HG03378 (cell line): Measurements from ENCODE around the gene PSME1.

Experiments
- ATAC-seq: cut with Tn5 transposase; IDR thresholded peaks from one replicate; pipeline ENCODE4 v1.9.1; 2021; ENCODE audit warnings: mild to moderate bottlenecking, moderate library complexity; ENCODE audit not compliant: unreplicated experiment

PSME1 gene

GRCh38 chr14:24127673-24128072 is 8.3 kb upstream of the PSME1 start:
- no peak for ATAC-seq

- no peak for ATAC-seq
Observed at GRCh38 chr14:24129410-24129998, 6.5 kb upstream of the PSME1 start.

- no peak for ATAC-seq
Observed at GRCh38 chr14:24130380-24130716, 5.6 kb upstream of the PSME1 start, which contains the start of gene FITM1. TSS of gene FITM1 (plus strand) at chr14:24130659. CDS start at chr14:24131564, 905 bp downstream.

DNA sequence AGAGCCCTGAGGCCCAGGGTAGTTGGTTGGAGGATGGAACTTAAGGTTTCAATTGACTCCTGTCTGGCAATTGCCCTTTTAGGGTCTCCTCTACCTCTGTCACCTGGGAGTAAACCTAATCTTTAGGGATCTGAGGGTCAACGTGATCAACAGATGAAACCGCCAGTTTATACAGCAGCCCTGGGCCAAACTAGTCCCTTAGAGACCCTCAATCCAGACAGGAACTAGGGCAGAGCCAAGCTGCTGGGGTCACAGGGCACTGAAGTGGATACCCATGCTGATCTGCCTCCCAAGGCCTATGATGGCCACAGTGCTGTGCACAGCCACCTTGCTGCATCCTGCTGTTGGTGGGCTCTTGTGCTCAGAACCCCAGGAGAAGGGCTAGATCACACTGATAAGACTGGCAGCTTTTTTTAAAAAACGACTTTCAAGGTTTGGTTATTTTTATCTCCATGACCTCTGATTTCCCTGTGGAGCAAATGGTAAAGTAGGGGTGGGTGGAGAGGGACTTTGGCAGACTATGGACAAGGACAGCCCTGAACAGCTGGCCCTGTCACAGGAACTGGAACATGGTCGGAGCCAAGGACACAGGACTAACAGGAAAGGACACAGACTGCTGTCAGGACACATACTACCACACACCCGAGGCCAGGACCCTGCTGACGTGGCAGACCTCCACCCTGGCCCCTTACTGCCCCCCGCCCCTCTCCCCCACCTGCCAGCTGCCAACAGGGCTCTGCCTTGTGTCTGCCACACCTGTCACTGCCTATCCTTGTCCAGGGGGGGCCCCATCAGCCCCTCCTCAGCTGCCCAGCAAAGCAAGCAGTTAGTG is 5.1 kb upstream of the PSME1 start:
- ATAC-seq: no peak

- no peak for ATAC-seq
Observed at GRCh38 chr14:24131549-24131966, 4.4 kb upstream of the PSME1 start.

DNA sequence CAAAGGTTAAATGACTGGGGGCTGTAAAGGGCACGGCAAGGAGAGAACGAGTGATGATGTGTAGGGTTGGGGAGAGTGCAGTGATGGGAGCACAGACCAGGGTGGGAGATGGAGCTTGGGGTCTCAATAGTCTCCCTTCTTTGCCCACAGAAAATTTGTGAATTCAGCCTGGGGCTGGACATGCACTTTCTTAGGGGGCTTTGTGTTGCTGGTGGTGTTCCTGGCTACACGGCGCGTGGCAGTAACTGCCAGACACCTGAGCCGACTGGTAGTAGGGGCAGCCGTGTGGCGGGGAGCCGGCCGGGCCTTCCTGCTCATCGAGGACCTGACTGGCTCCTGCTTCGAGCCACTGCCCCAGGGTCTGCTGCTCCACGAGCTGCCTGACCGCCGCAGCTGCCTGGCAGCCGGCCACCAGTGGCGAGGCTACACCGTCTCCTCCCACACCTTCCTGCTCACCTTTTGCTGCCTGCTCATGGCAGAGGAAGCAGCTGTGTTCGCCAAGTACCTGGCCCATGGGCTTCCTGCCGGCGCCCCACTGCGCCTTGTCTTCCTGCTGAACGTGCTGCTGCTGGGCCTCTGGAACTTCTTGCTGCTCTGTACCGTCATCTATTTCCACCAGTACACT is 3.8 kb upstream of the PSME1 start:
- no peak for ATAC-seq

DNA sequence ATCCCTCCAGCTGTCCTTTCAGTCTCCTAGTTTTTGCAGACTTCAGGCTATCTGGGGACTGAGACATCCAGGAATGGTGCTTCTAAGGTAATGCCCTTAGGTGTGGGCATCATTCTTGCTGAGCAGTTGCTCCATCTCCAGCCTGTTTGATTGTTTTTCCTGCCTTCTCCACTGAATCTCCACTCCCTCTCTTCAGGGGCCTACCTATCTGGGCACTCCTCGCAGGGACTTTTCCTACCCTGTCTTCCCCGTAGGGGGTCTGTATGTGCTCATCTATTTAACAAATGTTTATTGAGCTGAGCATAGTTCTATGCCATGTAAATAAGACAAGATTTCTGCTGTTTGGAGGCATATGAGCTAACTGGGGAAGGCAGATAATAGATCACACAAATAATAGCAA is 3.0 kb upstream of the PSME1 start:
- ATAC-seq: no peak

DNA sequence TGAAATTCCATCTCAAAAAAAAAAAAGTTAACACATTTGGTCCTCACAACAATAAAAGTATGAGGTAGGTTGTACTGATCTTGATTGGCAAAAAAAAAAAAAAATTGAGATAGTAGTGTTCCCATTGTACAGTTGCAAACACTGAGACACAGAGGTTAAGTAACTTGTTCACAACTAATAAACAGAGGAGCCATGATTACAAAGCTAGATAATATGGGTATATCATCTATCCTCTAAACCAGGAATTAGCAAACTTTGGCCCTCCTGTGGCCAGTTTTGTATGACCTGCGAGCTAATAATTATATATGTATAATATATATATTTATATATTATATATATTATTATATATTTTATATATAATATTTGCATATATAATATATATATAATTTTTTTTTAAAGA is 2.3 kb upstream of the PSME1 start:
- no peak for ATAC-seq

- peak; percentile 5 for ATAC-seq
Observed at GRCh38 chr14:24135584-24135833, 485 bp upstream of the PSME1 start.

- ATAC-seq: no peak
Observed at GRCh38 chr14:24136684-24137528, 912 bp downstream of the PSME1 start.

DNA sequence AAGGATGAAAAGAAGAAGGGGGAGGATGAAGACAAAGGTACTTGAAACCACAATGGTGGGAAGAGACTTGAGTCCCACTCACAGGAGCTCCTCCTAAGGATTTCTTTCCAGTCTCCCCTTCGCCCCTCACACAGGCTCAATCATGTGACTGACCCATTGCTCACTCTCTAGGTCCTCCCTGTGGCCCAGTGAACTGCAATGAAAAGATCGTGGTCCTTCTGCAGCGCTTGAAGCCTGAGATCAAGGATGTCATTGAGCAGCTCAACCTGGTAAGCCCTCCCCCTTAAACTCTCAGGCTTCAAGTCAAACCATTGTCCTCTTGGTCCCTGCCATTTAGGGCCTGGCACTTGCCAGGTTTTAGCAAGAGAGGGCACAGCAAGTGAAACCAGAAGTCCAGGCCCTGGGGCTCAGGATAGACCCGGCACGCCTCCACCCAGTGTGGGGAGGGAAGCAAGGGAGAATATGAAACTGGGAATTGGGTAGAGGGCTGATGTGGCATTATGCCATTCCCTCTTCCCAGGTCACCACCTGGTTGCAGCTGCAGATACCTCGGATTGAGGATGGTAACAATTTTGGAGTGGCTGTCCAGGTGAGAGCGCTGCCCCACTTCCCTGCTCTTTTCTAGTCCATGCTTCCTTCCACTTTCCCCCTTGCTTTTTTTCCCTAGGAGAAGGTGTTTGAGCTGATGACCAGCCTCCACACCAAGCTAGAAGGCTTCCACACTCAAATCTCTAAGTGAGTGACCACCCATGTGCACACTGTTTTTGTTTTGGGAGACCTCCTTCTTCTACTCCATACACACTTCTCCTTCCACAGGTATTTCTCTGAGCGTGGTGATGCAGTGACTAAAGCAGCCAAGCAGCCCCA is 1.8 kb downstream of the PSME1 start:
- no peak for ATAC-seq

DNA sequence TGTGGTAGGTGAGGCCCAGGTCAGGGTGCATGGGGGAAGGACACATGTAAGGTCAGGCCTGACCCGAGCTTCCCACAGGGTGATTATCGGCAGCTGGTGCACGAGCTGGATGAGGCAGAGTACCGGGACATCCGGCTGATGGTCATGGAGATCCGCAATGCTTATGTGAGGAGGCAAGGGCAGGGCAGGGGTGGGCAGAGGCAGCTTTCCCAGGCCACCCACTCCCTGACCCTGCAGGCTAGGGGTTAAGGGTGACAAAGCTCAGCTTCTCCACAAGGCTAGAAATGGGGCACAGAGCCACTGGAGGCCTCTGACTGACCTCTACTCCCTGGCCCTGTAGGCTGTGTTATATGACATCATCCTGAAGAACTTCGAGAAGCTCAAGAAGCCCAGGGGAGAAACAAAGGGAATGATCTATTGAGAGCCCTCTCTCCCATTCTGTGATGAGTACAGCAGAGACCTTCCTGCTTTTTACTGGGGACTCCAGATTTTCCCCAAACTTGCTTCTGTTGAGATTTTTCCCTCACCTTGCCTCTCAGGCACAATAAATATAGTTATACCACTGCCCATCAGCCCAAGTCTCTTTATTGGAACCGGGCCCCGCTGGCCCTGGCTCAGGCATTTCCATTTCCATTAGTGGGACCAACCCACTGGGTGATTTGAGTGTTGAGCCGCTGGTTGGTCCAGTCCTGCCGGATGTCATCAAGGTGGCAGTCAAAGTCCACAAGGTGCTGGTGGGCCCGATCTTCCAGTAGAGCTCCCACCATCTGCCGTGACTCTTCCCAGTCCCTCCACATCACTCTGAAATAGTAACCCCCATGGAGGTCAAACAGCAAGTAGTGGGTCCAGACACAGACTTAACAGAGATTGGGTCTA is 2.6 kb downstream of the PSME1 start:
- ATAC-seq: no peak

DNA sequence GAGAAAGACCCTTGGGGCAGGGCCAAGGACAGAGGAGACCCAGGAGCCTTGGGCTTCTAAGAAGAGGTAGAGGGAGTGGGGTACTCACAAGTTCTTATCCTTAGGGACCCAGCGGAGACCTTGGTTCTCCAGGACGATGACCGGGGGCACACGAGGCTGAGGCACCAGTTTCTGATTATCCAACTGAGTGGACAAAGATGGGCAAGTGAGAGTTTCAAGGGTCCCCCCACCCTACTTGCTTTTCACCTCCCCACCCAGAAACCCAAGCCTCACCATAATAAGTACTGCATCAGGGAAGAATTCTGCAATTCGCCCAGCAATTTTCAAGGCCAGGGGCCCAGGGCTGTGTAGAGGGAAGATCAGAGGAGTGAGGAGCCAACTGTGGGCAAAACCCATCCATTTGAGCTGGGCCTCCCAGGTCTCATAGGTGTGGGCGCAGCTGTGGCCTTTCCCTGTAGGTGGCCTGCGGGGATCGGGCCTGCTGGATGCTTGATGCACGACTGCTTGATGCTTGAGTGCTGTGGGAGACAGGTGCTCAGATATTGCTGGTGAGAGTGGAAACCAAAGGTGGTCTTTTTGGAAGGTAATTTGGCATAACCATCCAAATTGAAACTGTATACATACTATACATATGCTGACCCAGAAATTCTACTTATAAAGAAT is 3.4 kb downstream of the PSME1 start:
- no peak for ATAC-seq

DNA sequence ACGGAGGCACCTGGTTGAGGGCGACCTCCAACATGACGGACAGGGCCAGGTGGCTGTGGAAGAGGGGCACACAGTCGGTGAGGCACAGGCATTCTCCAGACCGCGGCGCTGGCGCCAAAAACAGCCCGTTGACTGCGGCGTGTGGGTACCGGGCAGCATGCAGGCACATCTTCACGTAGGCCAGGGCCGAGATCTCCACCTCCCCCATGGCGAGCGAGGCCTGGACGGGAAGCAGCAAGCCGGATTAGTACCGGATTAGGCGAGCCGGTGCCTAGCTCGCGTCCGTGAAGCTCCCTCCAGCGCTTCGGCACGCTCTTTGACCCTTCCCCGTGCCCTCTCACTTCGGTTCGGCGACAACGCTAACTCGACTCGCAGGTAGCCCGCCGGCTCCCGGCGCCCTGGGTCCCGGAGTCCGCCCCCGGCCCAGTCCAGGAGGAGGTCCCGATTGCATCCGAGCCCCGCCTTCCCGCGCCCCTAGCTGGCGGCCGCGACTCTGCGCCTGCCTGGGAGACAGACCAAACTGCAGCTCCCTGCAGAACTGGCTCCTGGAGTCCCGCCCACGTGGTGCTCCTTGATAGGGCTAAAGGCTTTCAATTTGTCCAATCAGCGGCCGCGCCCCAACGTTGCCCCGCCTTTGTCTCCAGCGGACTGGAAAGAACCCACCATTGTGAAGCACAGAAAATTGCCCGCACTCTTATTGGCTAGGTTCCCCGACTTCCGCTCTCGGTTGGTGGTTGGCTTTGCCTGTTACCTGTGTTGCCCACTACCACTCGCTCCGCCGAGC is 5.3 kb downstream of the PSME1 start, which contains the start of gene EMC9:
Gene EMC9, minus strand, starts transcription at position 495 of the 784 bp plus-strand sequence. Its CDS starts 287 bp downstream, at position 208.
- peak; percentile 78 for ATAC-seq

DNA sequence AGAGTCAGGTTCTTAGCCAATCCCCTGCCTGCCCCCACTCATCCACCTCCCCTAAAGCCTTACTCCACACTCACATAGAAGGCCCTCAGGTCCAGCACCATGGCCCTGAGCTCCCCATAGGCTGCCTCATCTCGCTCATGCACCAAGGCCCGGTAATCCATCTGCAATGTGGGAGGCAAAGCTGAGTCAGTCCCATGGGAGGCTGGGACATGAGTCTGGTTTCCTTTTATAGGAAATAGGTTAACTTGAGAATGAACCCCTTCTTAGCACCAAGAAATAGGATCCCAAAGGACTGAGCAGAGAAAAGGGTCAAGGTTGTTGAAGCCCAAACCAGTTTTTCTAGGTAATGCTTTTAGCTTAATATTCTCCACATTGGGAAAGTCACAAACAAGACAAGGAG is 7.5 kb downstream of the PSME1 start:
- ATAC-seq: no peak

- ATAC-seq: no peak
Observed at GRCh38 chr14:24144451-24144850, 8.5 kb downstream of the PSME1 start.

- ATAC-seq: no peak
Observed at GRCh38 chr14:24145219-24145618, 9.2 kb downstream of the PSME1 start.
